ENCODE results near the gene ANGPT4.

DNA sequence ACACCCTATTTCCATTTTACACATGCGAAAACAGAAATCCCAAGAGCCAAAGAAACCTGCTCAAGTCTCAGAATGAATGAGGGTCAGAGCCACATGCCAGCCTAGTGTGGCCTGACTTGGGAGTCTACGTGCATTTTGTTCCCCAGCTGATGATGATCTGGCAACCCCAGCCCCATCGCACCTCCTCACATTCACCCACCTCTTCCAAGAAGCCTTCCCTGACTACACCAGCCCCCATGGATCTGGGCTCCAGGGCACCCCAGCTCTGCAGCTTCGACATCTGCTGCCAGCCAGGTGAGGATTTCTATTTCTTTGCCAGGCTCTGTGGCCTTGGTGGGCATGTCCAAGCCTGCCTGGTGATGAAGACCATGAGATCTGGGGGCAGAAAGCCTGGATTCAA, 41.0 kb downstream of the ANGPT4 start:
- TF ChIP-seq, protein P1, sequence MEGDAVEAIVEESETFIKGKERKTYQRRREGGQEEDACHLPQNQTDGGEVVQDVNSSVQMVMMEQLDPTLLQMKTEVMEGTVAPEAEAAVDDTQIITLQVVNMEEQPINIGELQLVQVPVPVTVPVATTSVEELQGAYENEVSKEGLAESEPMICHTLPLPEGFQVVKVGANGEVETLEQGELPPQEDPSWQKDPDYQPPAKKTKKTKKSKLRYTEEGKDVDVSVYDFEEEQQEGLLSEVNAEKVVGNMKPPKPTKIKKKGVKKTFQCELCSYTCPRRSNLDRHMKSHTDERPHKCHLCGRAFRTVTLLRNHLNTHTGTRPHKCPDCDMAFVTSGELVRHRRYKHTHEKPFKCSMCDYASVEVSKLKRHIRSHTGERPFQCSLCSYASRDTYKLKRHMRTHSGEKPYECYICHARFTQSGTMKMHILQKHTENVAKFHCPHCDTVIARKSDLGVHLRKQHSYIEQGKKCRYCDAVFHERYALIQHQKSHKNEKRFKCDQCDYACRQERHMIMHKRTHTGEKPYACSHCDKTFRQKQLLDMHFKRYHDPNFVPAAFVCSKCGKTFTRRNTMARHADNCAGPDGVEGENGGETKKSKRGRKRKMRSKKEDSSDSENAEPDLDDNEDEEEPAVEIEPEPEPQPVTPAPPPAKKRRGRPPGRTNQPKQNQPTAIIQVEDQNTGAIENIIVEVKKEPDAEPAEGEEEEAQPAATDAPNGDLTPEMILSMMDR (IDR thresholded peaks at IDR 0.05) = no peak
- TF ChIP-seq ELF4 (CRISPR knock-in tag; IDR thresholded peaks at IDR 0.05; ENCODE audit: low read depth) (no peak), JUN (CRISPR knock-in tag; IDR thresholded peaks at IDR 0.05) (no peak), SP1 (CRISPR knock-in tag; conservative IDR thresholded peaks at IDR 0.05) (no peak), ESRRA (CRISPR knock-in tag; IDR thresholded peaks at IDR 0.05; ENCODE audit: borderline replicate concordance) (no peak), IRF2 (CRISPR knock-in tag; IDR thresholded peaks at IDR 0.05; ENCODE audit: borderline replicate concordance, low read depth) (no peak), ZBTB21 (CRISPR knock-in tag; IDR thresholded peaks at IDR 0.05; ENCODE audit: borderline replicate concordance) (no peak), CREM (CRISPR knock-in tag; IDR thresholded peaks at IDR 0.05) (no peak), NR2C2 (CRISPR knock-in tag; IDR thresholded peaks at IDR 0.05) (no peak)
- TF ChIP-seq, protein P2, sequence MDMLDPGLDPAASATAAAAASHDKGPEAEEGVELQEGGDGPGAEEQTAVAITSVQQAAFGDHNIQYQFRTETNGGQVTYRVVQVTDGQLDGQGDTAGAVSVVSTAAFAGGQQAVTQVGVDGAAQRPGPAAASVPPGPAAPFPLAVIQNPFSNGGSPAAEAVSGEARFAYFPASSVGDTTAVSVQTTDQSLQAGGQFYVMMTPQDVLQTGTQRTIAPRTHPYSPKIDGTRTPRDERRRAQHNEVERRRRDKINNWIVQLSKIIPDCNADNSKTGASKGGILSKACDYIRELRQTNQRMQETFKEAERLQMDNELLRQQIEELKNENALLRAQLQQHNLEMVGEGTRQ (CRISPR knock-in tag; IDR thresholded peaks at IDR 0.05) = no peak
- TF ChIP-seq, protein P3, sequence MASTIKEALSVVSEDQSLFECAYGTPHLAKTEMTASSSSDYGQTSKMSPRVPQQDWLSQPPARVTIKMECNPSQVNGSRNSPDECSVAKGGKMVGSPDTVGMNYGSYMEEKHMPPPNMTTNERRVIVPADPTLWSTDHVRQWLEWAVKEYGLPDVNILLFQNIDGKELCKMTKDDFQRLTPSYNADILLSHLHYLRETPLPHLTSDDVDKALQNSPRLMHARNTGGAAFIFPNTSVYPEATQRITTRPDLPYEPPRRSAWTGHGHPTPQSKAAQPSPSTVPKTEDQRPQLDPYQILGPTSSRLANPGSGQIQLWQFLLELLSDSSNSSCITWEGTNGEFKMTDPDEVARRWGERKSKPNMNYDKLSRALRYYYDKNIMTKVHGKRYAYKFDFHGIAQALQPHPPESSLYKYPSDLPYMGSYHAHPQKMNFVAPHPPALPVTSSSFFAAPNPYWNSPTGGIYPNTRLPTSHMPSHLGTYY (CRISPR knock-in tag; IDR thresholded peaks at IDR 0.05) = no peak
- TF ChIP-seq, protein P4, sequence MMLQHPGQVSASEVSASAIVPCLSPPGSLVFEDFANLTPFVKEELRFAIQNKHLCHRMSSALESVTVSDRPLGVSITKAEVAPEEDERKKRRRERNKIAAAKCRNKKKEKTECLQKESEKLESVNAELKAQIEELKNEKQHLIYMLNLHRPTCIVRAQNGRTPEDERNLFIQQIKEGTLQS (CRISPR knock-in tag; conservative IDR thresholded peaks at IDR 0.05) = no peak
- TF ChIP-seq, protein P5, sequence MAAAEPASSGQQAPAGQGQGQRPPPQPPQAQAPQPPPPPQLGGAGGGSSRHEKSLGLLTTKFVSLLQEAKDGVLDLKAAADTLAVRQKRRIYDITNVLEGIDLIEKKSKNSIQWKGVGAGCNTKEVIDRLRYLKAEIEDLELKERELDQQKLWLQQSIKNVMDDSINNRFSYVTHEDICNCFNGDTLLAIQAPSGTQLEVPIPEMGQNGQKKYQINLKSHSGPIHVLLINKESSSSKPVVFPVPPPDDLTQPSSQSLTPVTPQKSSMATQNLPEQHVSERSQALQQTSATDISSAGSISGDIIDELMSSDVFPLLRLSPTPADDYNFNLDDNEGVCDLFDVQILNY (CRISPR knock-in tag; IDR thresholded peaks at IDR 0.05) = no peak
- TF ChIP-seq, protein P6, sequence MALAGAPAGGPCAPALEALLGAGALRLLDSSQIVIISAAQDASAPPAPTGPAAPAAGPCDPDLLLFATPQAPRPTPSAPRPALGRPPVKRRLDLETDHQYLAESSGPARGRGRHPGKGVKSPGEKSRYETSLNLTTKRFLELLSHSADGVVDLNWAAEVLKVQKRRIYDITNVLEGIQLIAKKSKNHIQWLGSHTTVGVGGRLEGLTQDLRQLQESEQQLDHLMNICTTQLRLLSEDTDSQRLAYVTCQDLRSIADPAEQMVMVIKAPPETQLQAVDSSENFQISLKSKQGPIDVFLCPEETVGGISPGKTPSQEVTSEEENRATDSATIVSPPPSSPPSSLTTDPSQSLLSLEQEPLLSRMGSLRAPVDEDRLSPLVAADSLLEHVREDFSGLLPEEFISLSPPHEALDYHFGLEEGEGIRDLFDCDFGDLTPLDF (CRISPR knock-in tag; IDR thresholded peaks at IDR 0.05) = no peak

Data from WTC11 (cell line).